Measurements from ENCODE around the gene ACSM6. TPM values are rescaled to one million over a fixed set of nuclear protein-coding genes. Genes with fewer than 3 reads are reported as not detected.
A peak's percentile ranks its signal among the peaks of the same experiment; 100 is the strongest.

Gene ACSM6
- total and polyA plus RNA-seq, 2 experiments from 2014 or later: 0.10 TPM; not detected in 1

- no peak for DNase-seq (ENCODE audit: low spot score)
- no peak overlapping the region for H3K4me2 ChIP-seq
- WGBS (ENCODE audit: low lambda C conversion rate, missing lambda C conversion rate): 92% methylated on average over 4 of the region's 4 CpGs
- no peaks in the 10 kb centered on the region for H3K36me3 ChIP-seq (replicated peaks; ENCODE audit: insufficient read depth, low read depth)
- H2AFZ ChIP-seq: no peak overlapping the region
- H3K27me3 ChIP-seq: no peaks in the 10 kb centered on the region
- TF ChIP-seq CTCF (IDR thresholded peaks at IDR 0.05; ENCODE audit: poor library complexity): no peak
- no peak for TF ChIP-seq EZH2phosphoT487 (IDR thresholded peaks at IDR 0.05; ENCODE audit: low read depth, severe bottlenecking, unreplicated experiment)
- TF ChIP-seq EZH2 (IDR thresholded peaks at IDR 0.05; ENCODE audit: borderline replicate concordance): no peak
- H3K27ac ChIP-seq: no peak overlapping the region
- H3K4me1 ChIP-seq (ENCODE audit: insufficient read depth): peaks cover 14% of the 10 kb centered on the region
- no peak overlapping the region for H3K4me3 ChIP-seq
- peaks cover 47% of the 10 kb centered on the region for H3K79me2 ChIP-seq
- H4K20me1 ChIP-seq (ENCODE audit: insufficient read depth, poor library complexity, severe bottlenecking): no peaks in the 10 kb centered on the region
- H3K9me3 ChIP-seq (ENCODE audit: low read depth): no peaks in the 10 kb centered on the region
- H3K9me2 ChIP-seq (replicated peaks; ENCODE audit: insufficient read depth): no peaks in the 10 kb centered on the region
Measured at GRCh38 chr10:95250856-95251255, 56.8 kb downstream of the ACSM6 start.

- peak overlapping the region; percentile 1 for H3K27ac ChIP-seq
- DNase-seq (ENCODE audit: low spot score): no peak
- no peak overlapping the region for H3K4me2 ChIP-seq
- TF ChIP-seq EZH2phosphoT487 (IDR thresholded peaks at IDR 0.05; ENCODE audit: low read depth, severe bottlenecking, unreplicated experiment) (no peak), CTCF (IDR thresholded peaks at IDR 0.05; ENCODE audit: poor library complexity) (no peak), EZH2 (IDR thresholded peaks at IDR 0.05; ENCODE audit: borderline replicate concordance) (no peak)
- peaks cover 55% of the 10 kb centered on the region for H3K79me2 ChIP-seq
- H3K9me3 ChIP-seq (ENCODE audit: low read depth): peaks cover 5% of the 10 kb centered on the region
- no peak overlapping the region for H3K4me3 ChIP-seq
- no peaks in the 10 kb centered on the region for H4K20me1 ChIP-seq (ENCODE audit: insufficient read depth, poor library complexity, severe bottlenecking)
- H3K27me3 ChIP-seq: no peaks in the 10 kb centered on the region
- 81% methylated on average over 2 of the region's 2 CpGs for WGBS (ENCODE audit: low lambda C conversion rate, missing lambda C conversion rate)
- no peaks in the 10 kb centered on the region for H3K36me3 ChIP-seq (replicated peaks; ENCODE audit: insufficient read depth, low read depth)
- no peaks in the 10 kb centered on the region for H3K9me2 ChIP-seq (replicated peaks; ENCODE audit: insufficient read depth)
- no peak overlapping the region for H2AFZ ChIP-seq
- peaks cover 3% of the 10 kb centered on the region for H3K4me1 ChIP-seq (ENCODE audit: insufficient read depth)
Measured at GRCh38 chr10:95253007-95253406, 59.0 kb downstream of the ACSM6 start.

- WGBS (ENCODE audit: low lambda C conversion rate, missing lambda C conversion rate): 84% methylated on average over 2 of the region's 2 CpGs
- H3K36me3 ChIP-seq (replicated peaks; ENCODE audit: insufficient read depth, low read depth): no peaks in the 10 kb centered on the region
- H3K27ac ChIP-seq: peak overlapping the region; percentile 1
- no peak for TF ChIP-seq CTCF (IDR thresholded peaks at IDR 0.05; ENCODE audit: poor library complexity)
- TF ChIP-seq EZH2phosphoT487 (IDR thresholded peaks at IDR 0.05; ENCODE audit: low read depth, severe bottlenecking, unreplicated experiment): no peak
- no peak for TF ChIP-seq EZH2 (IDR thresholded peaks at IDR 0.05; ENCODE audit: borderline replicate concordance)
- no peak overlapping the region for H3K4me3 ChIP-seq
- no peaks in the 10 kb centered on the region for H3K27me3 ChIP-seq
- H2AFZ ChIP-seq: no peak overlapping the region
- peaks cover 55% of the 10 kb centered on the region for H3K79me2 ChIP-seq
- no peak overlapping the region for H3K4me2 ChIP-seq
- peaks cover 5% of the 10 kb centered on the region for H3K9me3 ChIP-seq (ENCODE audit: low read depth)
- H4K20me1 ChIP-seq (ENCODE audit: insufficient read depth, poor library complexity, severe bottlenecking): no peaks in the 10 kb centered on the region
- no peak for DNase-seq (ENCODE audit: low spot score)
- no peaks in the 10 kb centered on the region for H3K4me1 ChIP-seq (ENCODE audit: insufficient read depth)
- H3K9me2 ChIP-seq (replicated peaks; ENCODE audit: insufficient read depth): no peaks in the 10 kb centered on the region
Measured at GRCh38 chr10:95253686-95254085, 59.6 kb downstream of the ACSM6 start.

GRCh38 chr10:95254629-95255028, 60.6 kb downstream of the ACSM6 start:
- no peaks in the 10 kb centered on the region for H3K27me3 ChIP-seq
- H3K4me3 ChIP-seq: no peak overlapping the region
- no peaks in the 10 kb centered on the region for H3K4me1 ChIP-seq (ENCODE audit: insufficient read depth)
- TF ChIP-seq EZH2phosphoT487 (IDR thresholded peaks at IDR 0.05; ENCODE audit: low read depth, severe bottlenecking, unreplicated experiment): no peak
- TF ChIP-seq EZH2 (IDR thresholded peaks at IDR 0.05; ENCODE audit: borderline replicate concordance): no peak
- no peak for TF ChIP-seq CTCF (IDR thresholded peaks at IDR 0.05; ENCODE audit: poor library complexity)
- DNase-seq (ENCODE audit: low spot score): no peak
- H4K20me1 ChIP-seq (ENCODE audit: insufficient read depth, poor library complexity, severe bottlenecking): no peaks in the 10 kb centered on the region
- 83% methylated on average over 3 of the region's 3 CpGs for WGBS (ENCODE audit: low lambda C conversion rate, missing lambda C conversion rate)
- H3K9me2 ChIP-seq (replicated peaks; ENCODE audit: insufficient read depth): no peaks in the 10 kb centered on the region
- no peaks in the 10 kb centered on the region for H3K36me3 ChIP-seq (replicated peaks; ENCODE audit: insufficient read depth, low read depth)
- H3K27ac ChIP-seq: no peak overlapping the region
- H3K79me2 ChIP-seq: peaks cover 55% of the 10 kb centered on the region
- H2AFZ ChIP-seq: no peak overlapping the region
- no peak overlapping the region for H3K4me2 ChIP-seq
- H3K9me3 ChIP-seq (ENCODE audit: low read depth): peaks cover 5% of the 10 kb centered on the region

Measured in hepatocyte (in vitro differentiated cells).